GM21786 (cell line): ENCODE results near the gene C4B.
"Not testable (repeated sequence)": the region's sequence is repeated elsewhere in the genome, so short reads cannot be mapped to it uniquely, and the experiment has no call there.

ENCODE experiments used
- ATAC-seq: cut with Tn5 transposase; IDR thresholded peaks from one replicate; pipeline ENCODE4 v1.9.1; 2021; ENCODE audit not compliant: unreplicated experiment

Gene C4B

DNA sequence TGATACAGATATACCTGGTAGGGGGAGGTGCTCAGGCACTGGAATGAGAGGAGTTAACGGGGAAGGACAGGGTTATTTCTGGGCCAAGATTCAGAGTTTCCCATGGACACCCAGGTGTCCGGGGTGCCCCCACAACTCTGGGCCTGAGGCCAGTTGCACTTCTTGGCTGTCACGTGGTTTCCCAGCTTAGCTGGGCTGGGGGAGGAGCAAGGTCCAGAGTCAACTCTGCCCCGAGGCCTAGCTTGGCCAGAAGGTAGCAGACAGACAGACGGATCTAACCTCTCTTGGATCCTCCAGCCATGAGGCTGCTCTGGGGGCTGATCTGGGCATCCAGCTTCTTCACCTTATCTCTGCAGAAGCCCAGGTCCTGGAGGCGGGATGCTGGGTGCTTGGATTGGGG is at the start of gene C4B:
C4B (plus strand) TSS at position 249 of the 400 bp plus-strand sequence; CDS start at position 300, 51 bp downstream.
- not testable (repeated sequence) for ATAC-seq

DNA sequence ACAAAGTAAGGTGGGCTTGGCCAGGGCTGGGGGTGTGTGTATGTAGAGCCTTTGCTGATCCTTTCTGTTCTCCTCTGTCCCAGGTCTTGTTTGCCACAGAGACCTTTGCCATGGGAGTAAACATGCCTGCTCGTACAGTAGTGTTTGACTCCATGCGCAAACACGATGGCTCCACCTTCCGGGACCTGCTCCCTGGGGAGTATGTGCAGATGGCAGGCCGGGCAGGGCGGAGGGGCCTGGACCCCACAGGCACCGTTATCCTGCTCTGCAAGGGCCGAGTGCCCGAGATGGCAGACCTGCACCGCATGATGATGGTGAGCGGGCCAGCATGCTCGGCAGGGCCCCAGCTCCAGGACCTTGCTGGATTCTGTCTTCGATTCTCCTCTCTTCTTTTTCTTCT is 48.9 kb upstream of the C4B start:
- no peak for ATAC-seq

DNA sequence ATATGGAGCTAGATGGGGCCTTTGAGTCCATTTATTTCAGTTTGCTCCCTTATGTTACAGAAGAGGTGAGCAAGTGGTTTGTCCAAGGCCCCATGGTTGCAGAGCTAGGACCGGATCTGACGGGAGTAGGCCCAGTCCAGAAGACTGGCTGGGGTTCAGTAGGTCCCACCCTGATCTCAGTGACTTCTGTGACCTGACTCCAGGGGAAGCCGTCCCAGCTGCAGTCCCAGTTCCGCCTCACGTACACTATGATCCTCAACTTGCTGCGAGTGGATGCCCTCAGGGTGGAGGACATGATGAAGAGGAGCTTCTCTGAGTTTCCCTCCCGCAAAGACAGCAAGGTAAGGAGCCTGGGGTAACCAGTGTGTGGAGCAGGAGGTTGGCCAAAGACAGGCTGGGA is 48.1 kb upstream of the C4B start:
- no peak for ATAC-seq

DNA sequence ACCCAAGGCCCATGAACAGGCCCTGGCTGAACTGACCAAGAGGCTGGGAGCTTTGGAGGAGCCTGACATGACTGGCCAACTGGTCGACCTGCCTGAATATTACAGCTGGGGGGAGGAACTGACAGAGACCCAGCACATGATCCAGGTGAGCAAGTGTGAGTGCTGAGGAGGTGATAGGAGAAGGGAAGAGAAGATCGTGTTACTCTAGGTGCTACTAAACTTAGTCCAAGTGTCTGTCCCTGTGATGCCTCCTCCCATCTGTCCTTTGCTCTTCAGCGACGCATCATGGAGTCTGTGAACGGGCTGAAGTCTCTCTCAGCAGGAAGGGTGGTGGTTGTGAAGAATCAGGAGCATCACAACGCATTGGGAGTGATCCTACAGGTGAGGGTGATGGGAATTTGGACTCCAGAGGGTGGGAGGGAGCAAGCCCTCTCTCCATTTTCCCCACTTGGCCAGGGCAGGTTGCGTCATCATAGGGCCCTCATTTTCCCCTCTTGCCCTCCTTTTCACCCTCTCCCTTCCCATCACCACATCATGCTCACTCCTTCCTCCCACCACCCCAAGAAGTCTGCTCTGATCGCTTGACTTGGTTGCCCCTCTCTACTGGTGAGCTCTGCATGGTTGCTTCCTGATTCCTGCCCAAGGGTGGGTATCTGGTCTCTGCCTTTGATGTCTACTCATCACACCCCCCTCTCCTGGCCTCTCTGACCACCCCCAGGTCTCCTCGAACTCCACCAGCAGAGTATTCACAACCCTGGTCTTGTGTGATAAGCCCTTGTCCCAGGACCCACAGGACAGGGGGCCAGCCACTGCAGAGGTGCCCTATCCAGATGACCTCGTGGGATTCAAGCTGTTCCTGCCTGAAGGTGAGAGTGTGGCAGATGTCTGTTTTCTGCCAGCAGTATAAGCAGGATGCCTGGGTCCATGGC is 47.3 kb upstream of the C4B start:
- no peak for ATAC-seq

DNA sequence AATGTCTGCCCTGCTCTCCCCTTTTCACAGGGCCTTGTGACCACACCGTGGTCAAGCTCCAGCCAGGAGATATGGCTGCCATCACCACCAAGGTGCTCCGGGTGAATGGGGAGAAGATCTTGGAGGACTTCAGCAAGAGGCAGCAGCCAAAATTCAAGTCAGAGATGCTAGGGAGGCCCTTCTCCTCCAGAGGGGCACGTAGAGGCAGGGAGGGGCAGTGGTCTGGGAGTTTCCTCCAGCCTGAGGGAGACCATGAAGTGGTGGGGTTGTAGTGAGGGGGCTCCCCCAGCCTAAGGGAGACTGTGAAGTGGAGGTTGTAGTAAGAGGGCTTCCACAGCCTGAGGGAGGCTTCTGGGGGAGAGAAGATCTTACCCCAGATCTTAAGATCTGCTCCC is 46.7 kb upstream of the C4B start:
- no peak for ATAC-seq

DNA sequence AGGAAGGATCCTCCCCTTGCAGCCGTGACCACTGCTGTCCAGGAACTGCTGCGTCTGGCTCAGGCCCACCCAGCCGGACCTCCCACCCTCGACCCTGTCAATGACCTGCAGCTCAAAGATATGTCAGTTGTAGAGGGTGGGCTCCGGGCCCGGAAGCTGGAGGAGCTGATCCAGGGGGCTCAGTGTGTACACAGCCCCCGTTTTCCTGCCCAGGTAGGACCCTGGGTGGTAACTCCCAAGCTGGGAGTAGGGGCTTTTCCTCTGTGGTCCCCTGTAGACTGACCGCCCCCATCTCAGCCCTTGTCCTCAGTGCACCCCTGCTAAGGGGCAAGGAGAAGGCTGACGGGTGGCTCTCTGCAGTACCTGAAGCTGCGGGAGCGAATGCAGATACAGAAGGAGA is 46.3 kb upstream of the C4B start:
- no peak for ATAC-seq

DNA sequence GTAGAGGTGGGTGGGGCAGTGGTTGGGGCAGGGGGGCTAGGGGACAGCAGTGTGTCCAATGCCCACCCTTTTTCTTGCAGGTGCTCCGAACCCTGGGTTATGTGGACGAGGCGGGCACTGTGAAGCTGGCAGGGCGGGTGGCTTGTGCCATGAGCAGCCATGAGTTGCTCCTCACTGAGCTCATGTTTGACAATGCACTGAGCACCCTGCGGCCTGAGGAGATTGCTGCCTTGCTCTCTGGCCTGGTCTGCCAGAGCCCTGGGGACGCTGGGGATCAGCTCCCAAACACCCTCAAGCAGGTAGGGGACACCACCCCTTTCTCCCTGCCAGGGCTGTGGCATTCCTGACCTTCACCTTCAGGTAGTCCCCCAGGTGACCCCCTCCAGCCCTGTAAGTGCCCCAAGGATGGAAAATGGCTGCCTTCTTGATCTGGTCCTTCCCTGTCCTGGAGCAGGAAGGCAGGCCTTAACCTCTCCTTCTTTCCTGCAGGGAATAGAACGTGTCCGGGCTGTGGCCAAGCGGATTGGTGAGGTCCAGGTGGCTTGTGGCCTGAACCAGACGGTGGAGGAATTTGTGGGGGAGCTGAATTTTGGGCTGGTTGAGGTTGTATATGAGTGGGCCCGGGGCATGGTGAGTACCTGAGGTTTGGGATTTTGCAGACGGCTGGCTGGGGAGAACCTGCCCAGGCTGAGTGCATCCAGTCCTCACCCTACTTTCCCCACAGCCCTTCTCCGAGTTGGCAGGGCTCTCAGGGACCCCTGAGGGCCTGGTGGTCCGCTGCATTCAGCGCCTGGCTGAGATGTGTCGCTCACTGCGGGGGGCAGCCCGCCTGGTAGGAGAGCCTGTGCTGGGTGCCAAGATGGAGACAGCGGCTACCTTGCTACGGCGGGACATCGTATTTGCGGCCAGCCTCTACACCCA is 45.5 kb upstream of the C4B start:
- no peak for ATAC-seq

DNA sequence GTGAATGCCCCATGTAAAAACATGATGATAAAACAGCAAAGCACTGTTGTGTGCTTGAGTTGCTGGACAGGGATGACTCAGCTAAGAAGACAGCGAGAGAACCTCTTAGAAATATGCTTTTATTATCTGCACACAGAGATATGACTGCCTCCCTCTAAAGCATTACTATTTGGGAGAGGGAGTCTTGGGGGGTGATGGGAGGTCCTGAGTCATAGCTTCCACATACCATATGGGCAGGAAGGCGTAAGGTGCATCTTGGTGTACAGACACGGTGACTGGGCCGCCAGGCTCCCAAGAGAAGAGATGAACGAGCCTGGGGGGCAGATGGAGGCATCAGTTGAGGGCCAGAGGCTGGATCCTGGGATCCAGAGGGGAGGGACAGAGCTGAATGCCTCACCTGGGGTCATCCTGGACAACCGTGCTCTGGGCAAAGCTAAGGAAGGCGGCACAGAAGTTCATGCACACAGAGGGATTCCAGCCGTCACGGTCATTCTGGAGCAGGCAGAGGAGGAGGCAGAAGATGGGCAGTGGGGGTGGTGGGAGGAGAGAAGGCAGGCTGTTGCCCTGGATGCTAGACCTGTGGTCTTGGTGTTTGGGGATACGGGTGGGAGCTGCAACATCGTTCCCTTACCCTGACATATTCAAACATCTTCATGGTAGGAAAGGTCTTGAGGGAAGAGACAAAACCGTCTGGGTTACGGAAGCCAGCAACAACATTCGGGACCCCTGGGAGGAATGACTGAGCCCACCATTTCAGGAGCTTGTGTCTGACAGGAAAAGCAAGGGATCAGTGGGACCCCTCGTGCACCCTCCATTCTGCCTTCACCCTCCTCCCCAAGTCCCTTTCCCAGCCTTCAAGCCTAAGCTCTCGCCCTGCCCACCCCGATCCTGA is 44.6 kb upstream of the C4B start:
- ATAC-seq = no peak

DNA sequence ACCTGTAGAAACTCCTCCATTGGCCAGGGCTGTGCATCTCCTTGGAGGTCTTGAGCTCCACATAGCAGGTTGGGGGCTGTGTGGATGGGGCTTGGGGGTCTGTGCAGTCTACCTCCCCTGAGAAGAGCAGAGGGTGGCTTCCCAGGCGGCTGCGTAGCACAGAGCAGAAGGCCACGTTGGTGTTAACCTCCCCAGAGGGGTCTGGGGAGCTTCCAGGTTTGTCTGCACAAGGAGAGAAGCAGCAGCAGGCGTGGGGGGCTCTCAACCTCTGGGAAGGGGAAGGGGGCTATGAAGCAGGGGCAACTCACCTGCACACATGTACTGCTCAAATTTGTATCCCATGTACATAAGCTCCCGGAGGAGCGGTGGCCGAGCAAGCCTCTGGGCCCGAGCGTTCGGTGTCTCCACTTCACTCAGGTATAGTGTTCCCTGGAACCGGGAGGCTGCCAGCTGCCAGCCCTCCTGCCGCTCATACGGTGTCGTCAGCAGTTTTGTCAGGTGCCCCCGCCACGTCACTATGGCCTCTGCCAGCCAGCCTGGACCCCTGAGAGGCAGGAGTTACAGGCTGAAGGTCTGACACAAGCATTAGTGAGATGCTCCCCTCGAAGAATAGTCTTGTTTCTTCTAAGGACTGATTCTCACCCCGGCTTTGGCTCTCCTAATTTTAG is 43.9 kb upstream of the C4B start:
- no peak for ATAC-seq

DNA sequence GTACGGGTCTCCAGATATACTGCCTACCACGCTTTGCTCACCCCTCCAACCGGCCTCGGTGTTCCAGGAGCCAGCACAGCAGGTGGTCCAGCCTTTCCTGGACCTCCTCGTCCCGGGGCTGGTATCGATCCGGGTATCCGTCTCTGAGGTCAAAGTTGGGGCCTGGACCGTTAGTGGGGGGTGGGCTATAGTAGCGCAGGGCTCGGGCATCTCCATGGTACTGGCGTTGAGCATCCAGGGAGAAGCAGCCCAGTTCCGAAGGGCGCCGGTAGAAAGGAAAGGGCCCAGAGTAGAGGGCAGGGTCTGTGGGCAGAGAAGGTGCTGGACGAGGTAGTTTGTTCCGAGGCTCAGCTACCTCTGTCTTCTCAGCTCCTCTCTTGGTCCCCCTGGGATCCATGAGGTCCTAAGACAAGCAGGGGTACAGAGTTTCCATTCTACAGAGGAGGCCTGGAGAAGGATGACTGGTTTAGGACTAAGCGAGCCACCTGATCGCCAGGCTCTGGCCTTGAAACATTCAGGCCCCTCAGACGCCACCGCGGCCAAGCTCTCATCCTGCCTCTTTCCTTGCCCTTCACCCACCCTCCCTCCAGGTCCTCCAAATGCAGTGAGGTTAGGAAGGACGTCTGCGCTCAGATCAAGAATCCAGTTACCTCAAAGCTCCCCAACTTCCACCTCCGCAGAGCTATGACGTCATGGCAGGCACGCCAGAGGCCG is 43.2 kb upstream of the C4B start:
- ATAC-seq = peak; percentile 3

DNA sequence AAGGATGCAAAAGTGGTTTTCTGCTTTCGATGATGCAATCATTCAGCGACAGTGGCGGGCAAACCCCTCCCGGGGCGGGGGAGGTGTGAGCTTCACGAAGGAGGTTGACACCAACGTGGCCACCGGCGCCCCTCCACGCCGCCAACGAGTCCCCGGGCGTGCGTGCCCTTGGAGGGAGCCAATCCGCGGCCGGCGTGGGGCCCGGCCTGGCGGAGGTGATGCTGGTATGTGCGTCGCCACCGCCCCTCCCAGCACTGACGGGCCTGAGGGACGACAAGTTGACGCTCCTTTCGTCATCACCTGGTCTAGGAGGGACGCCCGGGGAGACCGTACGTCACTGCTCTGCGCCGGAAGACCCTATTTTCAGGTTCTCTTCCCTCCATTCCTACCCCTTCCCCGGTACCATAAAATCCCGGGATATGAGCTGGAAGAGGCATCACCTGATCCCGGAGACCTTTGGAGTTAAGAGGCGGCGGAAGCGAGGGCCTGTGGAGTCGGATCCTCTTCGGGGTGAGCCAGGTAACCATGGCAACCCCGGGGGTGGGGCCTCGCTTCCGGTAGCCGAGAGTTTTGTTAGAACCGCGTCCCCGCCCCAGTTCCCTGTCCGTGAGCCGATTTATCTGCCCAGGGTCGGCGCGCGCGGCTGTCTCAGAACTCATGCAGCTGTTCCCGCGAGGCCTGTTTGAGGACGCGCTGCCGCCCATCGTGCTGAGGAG is 42.4 kb upstream of the C4B start, which contains the start of gene DXO:
DXO (minus strand) TSS at position 146 of the 716 bp plus-strand sequence. CDS start 463 bp downstream, outside the sequence.
- peak; percentile 86 for ATAC-seq

DNA sequence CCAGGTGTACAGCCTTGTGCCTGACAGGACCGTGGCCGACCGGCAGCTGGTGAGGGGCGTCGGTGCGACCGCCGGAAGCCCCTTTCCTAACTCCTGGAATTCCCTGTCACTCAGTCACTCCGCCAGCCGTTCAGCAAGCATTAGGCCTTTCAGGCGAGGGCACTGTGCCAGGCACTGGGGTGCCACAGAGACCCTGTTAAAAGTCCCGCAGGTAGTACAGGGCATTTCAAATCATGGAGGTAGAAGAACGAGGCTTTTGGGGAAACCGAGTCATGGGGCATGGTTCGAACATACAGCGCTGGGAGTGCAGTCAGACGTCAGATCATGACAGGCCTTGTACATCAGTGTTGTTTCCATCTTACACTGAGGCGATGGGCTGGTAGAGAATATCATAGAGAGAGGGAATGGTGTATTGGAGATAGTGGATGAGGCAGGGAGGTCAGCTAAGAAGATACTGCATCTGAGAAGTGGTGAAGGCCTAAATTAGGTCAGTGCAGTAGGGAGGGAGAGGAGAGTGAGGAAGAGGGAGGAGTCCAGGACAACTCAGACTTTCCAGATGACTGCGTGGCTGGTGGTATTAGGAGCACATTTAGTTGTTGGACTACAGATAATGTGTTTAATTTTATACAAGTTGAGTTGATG is 41.8 kb upstream of the C4B start:
- ATAC-seq = no peak

DNA sequence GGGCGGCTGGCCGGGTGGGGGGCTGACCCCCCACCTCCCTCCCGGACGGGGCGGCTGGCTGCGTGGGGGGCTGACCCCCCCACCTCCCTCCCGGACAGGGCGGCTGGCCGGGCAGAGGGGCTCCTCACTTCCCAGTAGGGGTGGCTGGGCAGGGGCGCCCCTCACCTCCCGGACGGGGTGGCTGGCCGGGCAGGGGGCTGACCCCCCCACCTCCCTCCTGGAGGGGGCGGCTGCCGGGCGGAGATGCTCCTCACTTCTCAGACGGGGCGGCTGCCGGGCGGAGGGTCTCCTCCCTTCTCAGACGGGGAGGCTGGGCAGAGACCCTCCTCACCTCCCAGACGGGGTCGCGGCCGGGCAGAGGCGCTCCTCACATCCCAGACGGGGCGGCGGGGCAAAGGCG is 38.5 kb upstream of the C4B start:
- not testable (repeated sequence) for ATAC-seq

DNA sequence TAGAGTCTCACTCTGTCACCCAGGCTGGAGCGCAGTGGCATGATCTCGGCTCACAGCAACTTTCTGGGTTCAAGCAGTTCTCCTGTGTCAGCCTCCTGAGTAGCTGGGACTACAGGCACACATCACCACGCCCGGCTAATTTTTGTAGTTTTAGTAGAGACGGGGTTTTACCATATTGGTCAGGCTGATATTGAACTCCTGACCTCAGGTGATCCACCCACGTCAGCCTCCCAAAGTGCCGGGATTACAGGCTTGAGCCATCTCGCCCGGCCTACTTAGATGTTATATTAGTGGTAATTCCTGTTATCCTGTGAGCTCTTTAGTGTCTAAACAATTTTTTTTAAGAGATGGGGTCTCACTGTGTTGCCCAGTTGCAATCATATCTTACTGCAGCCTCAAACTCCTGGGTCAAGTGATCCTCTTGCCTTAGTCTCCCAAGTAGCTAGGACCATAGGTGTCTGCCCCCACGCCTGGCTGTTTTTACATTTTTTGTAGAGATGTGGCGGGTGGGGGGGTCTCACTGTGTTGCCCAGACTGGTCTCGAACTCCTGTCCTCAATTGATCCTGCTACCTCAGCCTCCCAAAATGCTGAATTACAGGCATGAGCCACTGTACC is 36.7 kb upstream of the C4B start:
- ATAC-seq = no peak

DNA sequence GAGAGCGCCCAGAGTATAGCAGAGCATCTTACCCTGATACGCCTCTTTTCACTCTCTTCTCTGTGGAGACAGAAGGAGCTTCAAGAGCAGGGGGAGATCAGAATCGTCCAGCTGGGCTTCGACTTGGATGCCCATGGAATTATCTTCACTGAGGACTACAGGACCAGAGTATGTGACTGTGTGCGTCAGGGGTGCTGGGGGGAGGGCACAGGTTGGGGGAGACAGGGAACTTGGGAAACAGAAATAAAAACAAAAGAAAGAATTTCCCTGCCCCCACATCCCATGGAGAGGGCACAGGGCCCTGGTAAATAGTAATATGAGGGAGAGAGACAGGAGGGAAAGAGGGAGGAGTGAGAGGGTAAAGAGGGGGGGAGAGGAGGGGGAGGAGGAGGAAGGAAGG is 35.8 kb upstream of the C4B start:
- ATAC-seq = no peak

DNA sequence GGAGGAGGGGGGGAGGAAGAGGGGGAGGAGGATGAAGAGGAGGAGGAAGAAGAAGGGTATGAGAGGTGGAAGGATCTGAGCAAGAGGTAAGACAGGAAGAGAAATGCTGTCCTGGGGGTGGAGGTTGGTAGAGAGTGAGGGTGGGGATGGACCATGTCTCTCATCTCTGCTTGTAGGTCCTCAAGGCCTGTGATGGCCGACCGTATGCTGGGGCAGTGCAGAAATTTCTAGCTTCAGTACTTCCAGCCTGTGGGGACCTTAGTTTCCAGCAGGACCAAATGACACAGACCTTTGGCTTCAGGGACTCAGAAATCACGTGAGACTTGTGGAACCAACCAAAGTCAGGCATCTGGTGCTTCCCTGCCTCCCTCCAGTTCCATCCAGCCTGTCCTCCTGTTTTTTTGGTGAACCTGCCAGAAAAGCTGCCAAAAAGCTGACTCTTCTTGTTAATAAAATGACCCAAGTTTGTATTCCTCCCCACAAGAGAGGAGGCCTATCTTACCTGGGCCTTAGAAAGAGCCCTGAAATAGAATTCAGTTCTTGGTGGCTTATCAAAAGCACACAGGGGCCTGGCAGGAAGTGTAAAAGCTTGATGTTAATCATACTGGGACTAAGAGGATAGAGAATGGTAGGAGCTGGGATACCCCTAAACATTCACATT is 35.2 kb upstream of the C4B start:
- no peak for ATAC-seq

DNA sequence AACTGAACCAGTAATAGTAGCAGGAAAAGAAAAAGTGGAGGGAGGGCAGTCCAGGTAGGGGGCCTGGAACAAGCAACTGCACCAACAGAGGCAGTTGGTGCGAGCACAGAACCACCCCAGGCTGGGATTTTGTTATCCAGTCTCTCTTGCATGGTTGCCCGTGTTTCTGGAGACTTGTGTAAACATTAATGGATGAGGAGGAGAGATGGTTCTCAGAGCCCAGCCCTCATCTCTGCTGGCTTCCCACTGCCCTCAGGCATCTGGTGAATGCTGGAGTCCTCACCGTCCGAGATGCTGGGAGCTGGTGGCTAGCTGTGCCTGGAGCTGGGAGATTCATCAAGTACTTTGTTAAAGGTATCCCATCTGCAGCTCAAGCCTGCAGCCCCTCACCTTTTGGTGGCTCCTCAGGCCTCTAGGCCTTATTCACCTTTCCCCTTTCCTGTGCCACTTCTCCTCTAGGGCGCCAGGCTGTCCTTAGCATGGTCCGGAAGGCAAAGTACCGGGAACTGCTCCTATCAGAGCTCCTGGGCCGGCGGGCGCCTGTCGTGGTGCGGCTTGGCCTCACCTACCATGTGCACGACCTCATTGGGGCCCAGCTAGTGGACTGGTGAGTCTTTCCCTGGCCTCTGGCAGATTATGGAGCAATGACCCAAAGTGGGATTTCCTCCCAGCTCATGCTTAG is 34.3 kb upstream of the C4B start:
- not testable (repeated sequence) for ATAC-seq
